Right lobe of liver (tissue), 6 donors: Measurements from ENCODE around the gene NSMF. TPM values are rescaled to one million over a fixed set of nuclear protein-coding genes. Genes with fewer than 3 reads are reported as not detected.
A peak's percentile ranks its signal among the peaks of the same experiment; 100 is the strongest.

Source experiments
- ATAC-seq, 4 donors: fragments of 200-7000 bp; cut with Tn5 transposase; one replicate each; pipeline ENCODE4 v1.9.1; 2020; ENCODE audit warnings: mild to moderate bottlenecking in 4 of 4, moderate library complexity in 4 of 4
- DNase-seq, 3 donors: peaks; one replicate each; pipeline ENCODE4 v3.0.0-alpha.2; 2020
- H3K27ac ChIP-seq, 3 donors: fragments of 200-600 bp; one replicate each; pipeline ENCODE4 v1.8.0; 2022
- H3K27me3 ChIP-seq, 2 donors: fragments of 200-600 bp; one replicate each; pipeline ENCODE4 v1.8.0; 2022
- H3K36me3 ChIP-seq, 4 donors: fragments of 200-600 bp; sonication (generic) in 1 of 4; one replicate each; pipeline versions ENCODE4 v1.5.1 to v1.8.0; 2017 to 2022; ENCODE audit warnings: control low read depth in 1 of 4
- H3K4me1 ChIP-seq, 4 donors: fragments of 200-600 bp; sonication (generic) in 1 of 4; one replicate each; pipeline versions ENCODE4 v1.5.1 to v1.8.0; 2017 to 2022; ENCODE audit warnings: control low read depth in 1 of 4
- H3K4me3 ChIP-seq, 3 donors: fragments of 200-600 bp; one replicate each; pipeline ENCODE4 v1.8.0; 2022
- H3K9me3 ChIP-seq, 4 donors: fragments of 200-600 bp; sonication (generic) in 1 of 4; one replicate each; pipeline versions ENCODE4 v1.5.1 to v1.8.0; 2017 to 2022; ENCODE audit warnings: control low read depth in 1 of 4
- CTCF ChIP-seq, 4 donors: fragments of 200-600 bp in 3 of 4; fragments of 450-650 bp in 1 of 4; IDR thresholded peaks; one replicate each; pipeline versions ENCODE4 v1.5.1 to v1.8.0; 2016 to 2022; ENCODE audit warnings: antibody characterized with exemption in 4 of 4, mild to moderate bottlenecking in 2 of 4
- POLR2A ChIP-seq: fragments of 450-650 bp; IDR thresholded peaks from one replicate; pipeline ENCODE4 v1.6.1; 2017; ENCODE audit warnings: antibody characterized with exemption, mild to moderate bottlenecking
- WGBS: methylation state at CpG from one replicate; pipeline ENCODE4 v1.1.6; 2018; ENCODE audit warnings: low coverage, low lambda C conversion rate; ENCODE audit not compliant: insufficient coverage; ENCODE audit errors: missing lambda C conversion rate; 5-methylcytosine and 5-hydroxymethylcytosine counted together
- intact Hi-C, 2 donors: fragments of 100-400 bp; cut with DNase I; formaldehyde crosslinking; loops; one replicate each; pipeline versions ENCODE4 v1.11.2 to v1.14.1; 2022
- total RNA-seq, 6 experiments: library from RNA; depleted of rRNA in 2 of 6; stranded (reverse); fragments of >200 nt in 2 of 6; fragmentation: NEBNext Ultra II Directional in 3 of 6; extraction: Animal tissue kit (Norgen Biotek cat#: 25700) in 3 of 6; gene quantifications; one replicate each; pipeline versions ENCODE4 v1.1.0 to v1.2.4, GENCODE V29; 2016 to 2023
- donor health status: DM: no; HTN: yes; CAD: no.
- donor health status: DM: no; HTN: no; CAD: no.
- donor health status: DM: no; HTN: no; CAD: no.
- donor health status: DM: no; HTN: yes; CAD: no.
- donor health status: DM: no; HTN: yes; CAD: no.

NSMF gene
- total RNA-seq, 6 experiments from 2014 or later: 15.6 to 55.4 (median 20.1) TPM

GRCh38 chr9:137504432-137504777 is 45.3 kb upstream of the NSMF start:
- no peak for TF ChIP-seq CTCF (IDR thresholded peaks at IDR 0.05)
- no peaks in the 10 kb centered on the region for H3K4me1 ChIP-seq
- WGBS: 90% methylated on average over 6 of the region's 7 CpGs
- no peak overlapping the region for H3K27ac ChIP-seq
- no peaks in the 10 kb centered on the region for H3K9me3 ChIP-seq
- H3K4me3 ChIP-seq: no peak overlapping the region
- no peaks in the 10 kb centered on the region for H3K27me3 ChIP-seq
- intact Hi-C loops: no loop called here
- no peak for ATAC-seq
- peaks cover 0 to 3% (median 0%) of the 10 kb centered on the region in 4 donors for H3K36me3 ChIP-seq
- no peak for DNase-seq

- WGBS: 85% methylated on average over 28 of the region's 36 CpGs
- intact Hi-C loops: no loop called here
- ATAC-seq (no peak), DNase-seq (no peak)
- H3K9me3 ChIP-seq: no peaks in the 10 kb centered on the region
- peaks cover 0 to 3% (median 0%) of the 10 kb centered on the region in 4 donors for H3K36me3 ChIP-seq
- no peak overlapping the region for H3K4me3 ChIP-seq
- no peak for TF ChIP-seq POLR2A
- no peak for TF ChIP-seq CTCF (IDR thresholded peaks at IDR 0.05)
- H3K4me1 ChIP-seq: no peaks in the 10 kb centered on the region
- no peak overlapping the region for H3K27ac ChIP-seq
- H3K27me3 ChIP-seq: no peaks in the 10 kb centered on the region
These were observed 43.1 kb upstream of the NSMF start for GRCh38 chr9:137502008-137502911.

GRCh38 chr9:137501457-137501856 is 42.3 kb upstream of the NSMF start:
- no peak for TF ChIP-seq CTCF (IDR thresholded peaks at IDR 0.05)
- TF ChIP-seq POLR2A: no peak
- H3K27me3 ChIP-seq: no peaks in the 10 kb centered on the region
- H3K36me3 ChIP-seq: peaks cover 0 to 3% (median 0%) of the 10 kb centered on the region in 4 donors
- DNase-seq (no peak), ATAC-seq (peak in 1 of 4 donors; percentile 8)
- no peak overlapping the region for H3K27ac ChIP-seq
- no peaks in the 10 kb centered on the region for H3K9me3 ChIP-seq
- no peaks in the 10 kb centered on the region for H3K4me1 ChIP-seq
- 92% methylated on average over 8 of the region's 12 CpGs for WGBS
- H3K4me3 ChIP-seq: no peak overlapping the region
- intact Hi-C loops: no loop called here

GRCh38 chr9:137500666-137501397 is 41.7 kb upstream of the NSMF start:
- DNase-seq (no peak), ATAC-seq (peak in 1 of 4 donors; percentile 9)
- WGBS: 94% methylated on average over 4 of the region's 45 CpGs

More at GRCh38 chr9:137500666-137501397, 41.7 kb upstream of the NSMF start:
- TF ChIP-seq CTCF (IDR thresholded peaks at IDR 0.05) (no peak), POLR2A (no peak)
- Histone ChIP-seq H3K36me3 (peaks cover 0 to 3% (median 0%) of the 10 kb centered on the region in 4 donors), H3K27ac (no peak overlapping the region), H3K27me3 (no peaks in the 10 kb centered on the region), H3K4me3 (no peak overlapping the region), H3K4me1 (no peaks in the 10 kb centered on the region), H3K9me3 (no peaks in the 10 kb centered on the region)
- intact Hi-C loops: no loop called here
